ENCODE measurements around the gene TBC1D12.
"Not testable (repeated sequence)": the region's sequence is repeated elsewhere in the genome, so short reads cannot be mapped to it uniquely, and the experiment has no call there.

DNA sequence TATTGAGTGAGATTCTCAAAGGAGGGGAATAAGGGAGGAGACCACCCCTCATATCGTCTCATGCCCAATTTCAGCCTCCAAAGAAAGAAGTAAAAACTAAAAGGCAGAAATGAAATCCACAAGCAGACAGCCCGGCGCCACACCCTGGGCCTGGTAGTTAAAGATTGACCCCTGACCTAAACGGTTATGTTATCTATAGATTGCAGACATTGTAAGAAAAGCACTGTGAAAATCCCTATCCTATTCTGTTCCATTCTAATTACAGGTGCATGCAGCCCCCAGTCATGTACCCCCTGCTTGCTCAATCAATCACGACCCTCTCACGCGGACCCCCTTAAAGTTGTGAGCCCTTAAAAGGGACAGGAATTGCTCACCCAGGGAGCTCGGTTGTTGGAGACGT lies 10.2 kb upstream of the TBC1D12 start:
- not testable (repeated sequence) for TF ChIP-seq JUN (IDR thresholded peaks at IDR 0.05; ENCODE audit: borderline replicate concordance, insufficient read depth, insufficient read length, low read depth); POLR2A (IDR thresholded peaks at IDR 0.05; ENCODE audit: low read depth, low read length); POLR2AphosphoS5 (IDR thresholded peaks at IDR 0.05; ENCODE audit: insufficient read depth, low read depth, low read length); FOS (IDR thresholded peaks at IDR 0.05; ENCODE audit: borderline replicate concordance, insufficient read depth, low read length); EZH2 (IDR thresholded peaks at IDR 0.05; ENCODE audit: borderline replicate concordance, low read depth, low read length, severe bottlenecking); MYC (IDR thresholded peaks at IDR 0.05; ENCODE audit: low read depth, low read length); GATA2 (IDR thresholded peaks at IDR 0.05; ENCODE audit: insufficient read depth, insufficient read length, low read depth, low read length)
- TF ChIP-seq, protein P1, sequence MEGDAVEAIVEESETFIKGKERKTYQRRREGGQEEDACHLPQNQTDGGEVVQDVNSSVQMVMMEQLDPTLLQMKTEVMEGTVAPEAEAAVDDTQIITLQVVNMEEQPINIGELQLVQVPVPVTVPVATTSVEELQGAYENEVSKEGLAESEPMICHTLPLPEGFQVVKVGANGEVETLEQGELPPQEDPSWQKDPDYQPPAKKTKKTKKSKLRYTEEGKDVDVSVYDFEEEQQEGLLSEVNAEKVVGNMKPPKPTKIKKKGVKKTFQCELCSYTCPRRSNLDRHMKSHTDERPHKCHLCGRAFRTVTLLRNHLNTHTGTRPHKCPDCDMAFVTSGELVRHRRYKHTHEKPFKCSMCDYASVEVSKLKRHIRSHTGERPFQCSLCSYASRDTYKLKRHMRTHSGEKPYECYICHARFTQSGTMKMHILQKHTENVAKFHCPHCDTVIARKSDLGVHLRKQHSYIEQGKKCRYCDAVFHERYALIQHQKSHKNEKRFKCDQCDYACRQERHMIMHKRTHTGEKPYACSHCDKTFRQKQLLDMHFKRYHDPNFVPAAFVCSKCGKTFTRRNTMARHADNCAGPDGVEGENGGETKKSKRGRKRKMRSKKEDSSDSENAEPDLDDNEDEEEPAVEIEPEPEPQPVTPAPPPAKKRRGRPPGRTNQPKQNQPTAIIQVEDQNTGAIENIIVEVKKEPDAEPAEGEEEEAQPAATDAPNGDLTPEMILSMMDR (IDR thresholded peaks at IDR 0.05; ENCODE audit: extremely low read depth in 1 of 2, insufficient read depth in 1 of 2, low read depth in 1 of 2, low read length in 2 of 2) = not testable (repeated sequence)
- TF ChIP-seq, protein P2, sequence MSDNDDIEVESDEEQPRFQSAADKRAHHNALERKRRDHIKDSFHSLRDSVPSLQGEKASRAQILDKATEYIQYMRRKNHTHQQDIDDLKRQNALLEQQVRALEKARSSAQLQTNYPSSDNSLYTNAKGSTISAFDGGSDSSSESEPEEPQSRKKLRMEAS (IDR thresholded peaks at IDR 0.05; ENCODE audit: insufficient read depth, insufficient read length) = not testable (repeated sequence)

Measured in endothelial cell of umbilical vein (primary cell).